T-helper 9 cell (primary cell): ENCODE data around the gene SGIP1.
"Not testable (repeated sequence)": the region's sequence is repeated elsewhere in the genome, so short reads cannot be mapped to it uniquely, and the experiment has no call there.

ENCODE experiments used
- DNase-seq: peaks from one replicate; pipeline ENCODE4 v3.0.0-alpha.2; 2020

The SGIP1 gene

GRCh38 chr1:66777831-66778230, 243.9 kb downstream of the SGIP1 start:
- DNase-seq: no peak

DNA sequence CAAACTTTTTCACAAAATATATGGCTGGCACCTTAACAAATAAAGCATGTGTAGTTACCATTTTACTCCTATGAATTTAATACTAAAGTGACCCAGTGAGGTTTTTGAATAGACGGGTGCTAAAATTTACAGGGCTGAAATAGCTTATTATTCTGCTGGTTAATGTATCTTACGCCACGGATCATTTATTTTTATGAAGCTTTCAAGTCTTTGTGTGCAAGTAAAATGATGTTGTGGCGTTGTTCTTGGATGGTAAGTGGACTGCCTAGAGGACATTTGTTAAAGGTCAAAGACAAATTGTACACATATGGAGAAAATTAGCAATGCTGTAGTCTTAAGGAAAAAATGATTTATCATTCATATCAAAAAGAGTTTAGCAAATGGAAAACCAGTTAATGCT, 244.3 kb downstream of the SGIP1 start:
- no peak for DNase-seq

GRCh38 chr1:66778969-66779368, 245.0 kb downstream of the SGIP1 start:
- DNase-seq: no peak

DNA sequence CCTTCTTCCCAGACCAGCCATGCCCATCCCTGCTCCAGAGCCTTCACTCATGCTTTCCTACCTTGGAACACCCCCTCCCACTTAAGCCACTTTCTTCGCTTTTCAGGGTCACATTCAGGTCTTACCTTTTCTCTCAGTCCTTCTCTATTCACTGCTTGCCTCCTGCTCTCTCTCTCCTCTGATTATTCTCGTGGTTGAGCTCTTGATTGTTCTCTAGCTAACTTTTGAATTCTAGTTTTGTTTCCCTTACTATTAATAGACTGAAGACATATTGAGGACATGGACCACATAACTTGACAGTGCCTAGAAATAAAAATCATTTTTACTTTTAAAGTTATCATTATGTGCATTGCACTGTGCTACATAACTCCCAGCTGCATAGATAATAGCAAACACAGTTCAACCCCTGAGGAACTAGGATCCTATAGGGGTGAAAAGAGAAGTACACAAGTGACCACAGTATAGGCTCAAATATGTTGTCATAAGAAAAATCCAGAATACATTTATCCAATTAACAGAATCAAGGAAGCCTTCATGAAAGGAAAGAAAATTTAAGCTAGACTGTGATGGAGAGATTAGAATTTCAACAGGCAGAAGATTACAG, 245.6 kb downstream of the SGIP1 start:
- no peak for DNase-seq

DNA sequence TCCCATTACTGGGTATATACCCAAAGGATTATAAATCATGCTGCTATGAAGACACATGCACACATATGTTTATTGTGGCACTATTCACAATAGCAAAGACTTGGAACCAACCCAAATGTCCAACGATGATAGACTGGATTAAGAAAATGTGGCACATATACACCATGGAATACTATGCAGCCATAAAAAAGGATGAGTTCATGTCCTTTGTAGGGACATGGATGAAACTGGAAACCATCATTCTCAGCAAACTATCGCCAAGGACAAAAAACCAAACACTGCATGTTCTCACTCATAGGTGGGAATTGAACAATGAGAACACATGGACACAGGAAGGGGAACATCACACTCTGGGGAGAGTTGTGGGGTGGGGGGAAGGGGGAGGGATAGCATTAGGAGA, 251.8 kb downstream of the SGIP1 start:
- DNase-seq: not testable (repeated sequence)

DNA sequence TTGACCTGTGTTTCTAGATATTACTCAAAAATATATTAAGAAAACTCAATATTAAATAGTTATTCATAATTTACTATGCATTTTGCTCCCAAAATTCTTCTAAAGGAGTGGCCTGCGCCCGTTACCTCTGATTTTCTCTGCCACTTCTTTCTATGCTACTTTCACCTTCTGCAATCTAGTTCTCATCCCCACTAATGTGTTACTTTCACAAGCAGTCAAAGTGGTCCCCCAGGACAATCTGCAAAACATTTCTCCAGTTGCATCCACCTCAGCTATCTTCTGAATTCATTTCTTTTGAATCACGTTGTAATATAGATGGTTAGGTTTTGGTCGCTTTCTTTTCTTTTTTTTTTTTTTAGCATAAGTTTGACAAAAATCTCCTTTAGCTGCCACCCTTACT, 253.7 kb downstream of the SGIP1 start:
- no peak for DNase-seq

GRCh38 chr1:66788231-66788939, 254.4 kb downstream of the SGIP1 start:
- no peak for DNase-seq

DNA sequence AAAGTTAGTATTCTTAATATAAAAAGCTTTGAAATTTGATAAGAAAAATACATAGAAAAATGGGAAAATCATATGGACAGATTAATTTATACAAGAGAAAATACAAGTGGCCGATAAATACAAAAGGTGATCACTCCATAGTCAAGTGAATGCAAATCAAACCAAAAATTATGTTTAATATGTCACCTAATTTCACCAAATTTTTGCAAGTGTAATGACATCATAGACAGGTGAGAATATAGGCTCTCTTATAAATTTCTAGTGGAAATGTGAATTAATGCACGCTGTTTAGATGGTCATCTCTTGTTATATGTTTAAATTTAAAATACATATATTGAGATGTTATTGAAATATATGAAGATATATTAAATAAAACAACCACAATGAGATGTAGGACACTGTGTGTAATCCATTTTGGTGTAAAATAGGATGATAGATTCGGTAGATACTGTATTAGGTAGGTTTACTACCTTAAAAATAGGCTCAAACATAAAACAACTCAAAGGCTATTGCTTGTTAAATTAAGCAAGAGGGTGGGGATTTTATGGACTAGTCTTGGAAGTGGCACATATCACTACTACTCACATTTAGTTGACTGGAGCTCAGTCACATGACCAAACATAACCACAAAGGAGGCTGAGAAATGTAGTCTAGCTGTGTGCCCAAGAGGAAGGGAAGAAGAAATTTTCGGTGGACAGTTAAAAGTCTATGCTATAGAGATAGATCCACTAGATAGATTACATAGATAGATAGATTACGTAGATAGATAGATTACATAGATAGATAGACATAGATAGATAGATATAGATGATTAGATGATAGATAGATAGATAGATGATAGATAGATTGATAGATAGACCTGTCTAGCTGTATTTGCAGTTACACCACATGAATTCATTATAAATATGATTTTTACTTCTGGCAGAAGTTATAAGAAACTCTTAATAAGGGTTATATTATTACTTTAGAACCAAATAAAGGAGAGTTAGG, 258.0 kb downstream of the SGIP1 start:
- no peak for DNase-seq

- DNase-seq: not testable (repeated sequence)
Observed at GRCh38 chr1:66795839-66796238, 261.9 kb downstream of the SGIP1 start.
